ENCODE data around the gene NF2.

NF2 gene

GRCh38 chr22:29621761-29622526, 18.5 kb downstream of the NF2 start:
- peaks cover 28% of the 10 kb centered on the region for H3K4me1 ChIP-seq (ENCODE audit: control insufficient read depth, insufficient read depth, low read length, poor library complexity, severe bottlenecking)
- H3K9me3 ChIP-seq (ENCODE audit: control insufficient read depth, low read length), result no peaks in the 10 kb centered on the region
- 91 to 97% methylated on average over 2 to 4 of the region's 5 CpGs for WGBS, 2 experiments (ENCODE audit: insufficient coverage in 2 of 2)
- H3K27ac ChIP-seq (ENCODE audit: low read depth, low read length, severe bottlenecking), result peak overlapping the region; percentile 55
- H3K36me3 ChIP-seq (ENCODE audit: control insufficient read depth, insufficient read depth, low read length), result no peaks in the 10 kb centered on the region
- no peak overlapping the region for H3K4me3 ChIP-seq (ENCODE audit: extremely low read depth, insufficient read depth, low read length, poor library complexity, severe bottlenecking)

- peaks cover 23% of the 10 kb centered on the region for H3K4me1 ChIP-seq (ENCODE audit: control insufficient read depth, insufficient read depth, low read length, poor library complexity, severe bottlenecking)
- 84 to 87% methylated on average over 6 of the region's 6 CpGs for WGBS, 2 experiments (ENCODE audit: insufficient coverage in 2 of 2)
- no peaks in the 10 kb centered on the region for H3K36me3 ChIP-seq (ENCODE audit: control insufficient read depth, insufficient read depth, low read length)
- no peak overlapping the region for H3K4me3 ChIP-seq (ENCODE audit: extremely low read depth, insufficient read depth, low read length, poor library complexity, severe bottlenecking)
- no peaks in the 10 kb centered on the region for H3K9me3 ChIP-seq (ENCODE audit: control insufficient read depth, low read length)
- H3K27ac ChIP-seq (ENCODE audit: low read depth, low read length, severe bottlenecking), result no peak overlapping the region
Observed at GRCh38 chr22:29623059-29623458, 19.6 kb downstream of the NF2 start.

GRCh38 chr22:29623553-29624169, 20.2 kb downstream of the NF2 start:
- no peaks in the 10 kb centered on the region for H3K36me3 ChIP-seq (ENCODE audit: control insufficient read depth, insufficient read depth, low read length)
- no peak overlapping the region for H3K4me3 ChIP-seq (ENCODE audit: extremely low read depth, insufficient read depth, low read length, poor library complexity, severe bottlenecking)
- WGBS, 2 experiments (ENCODE audit: insufficient coverage in 2 of 2), result 70 to 93% methylated on average over 2 to 6 of the region's 6 CpGs
- peaks cover 17% of the 10 kb centered on the region for H3K4me1 ChIP-seq (ENCODE audit: control insufficient read depth, insufficient read depth, low read length, poor library complexity, severe bottlenecking)
- H3K27ac ChIP-seq (ENCODE audit: low read depth, low read length, severe bottlenecking), result peak overlapping the region; percentile 45
- H3K9me3 ChIP-seq (ENCODE audit: control insufficient read depth, low read length), result no peaks in the 10 kb centered on the region

GRCh38 chr22:29625090-29625825, 21.8 kb downstream of the NF2 start:
- Histone ChIP-seq H3K27ac (ENCODE audit: low read depth, low read length, severe bottlenecking) (no peak overlapping the region), H3K9me3 (ENCODE audit: control insufficient read depth, low read length) (no peaks in the 10 kb centered on the region), H3K4me1 (ENCODE audit: control insufficient read depth, insufficient read depth, low read length, poor library complexity, severe bottlenecking) (peaks cover 16% of the 10 kb centered on the region), H3K4me3 (ENCODE audit: extremely low read depth, insufficient read depth, low read length, poor library complexity, severe bottlenecking) (no peak overlapping the region), H3K36me3 (ENCODE audit: control insufficient read depth, insufficient read depth, low read length) (no peaks in the 10 kb centered on the region)
- 86 to 98% methylated on average over 5 to 8 of the region's 12 CpGs for whole genome bisulfite sequencing, 2 experiments (ENCODE audit: insufficient coverage in 2 of 2)

GRCh38 chr22:29626497-29627195, 23.2 kb downstream of the NF2 start:
- H3K36me3 ChIP-seq (ENCODE audit: control insufficient read depth, insufficient read depth, low read length), result no peaks in the 10 kb centered on the region
- H3K4me1 ChIP-seq (ENCODE audit: control insufficient read depth, insufficient read depth, low read length, poor library complexity, severe bottlenecking), result peaks cover 16% of the 10 kb centered on the region
- no peaks in the 10 kb centered on the region for H3K9me3 ChIP-seq (ENCODE audit: control insufficient read depth, low read length)
- H3K27ac ChIP-seq (ENCODE audit: low read depth, low read length, severe bottlenecking), result no peak overlapping the region
- WGBS, 2 experiments (ENCODE audit: insufficient coverage in 2 of 2), result 89 to 93% methylated on average over 1 of the region's 3 CpGs
- no peak overlapping the region for H3K4me3 ChIP-seq (ENCODE audit: extremely low read depth, insufficient read depth, low read length, poor library complexity, severe bottlenecking)

- Histone ChIP-seq H3K9me3 (ENCODE audit: control insufficient read depth, low read length) (no peaks in the 10 kb centered on the region), H3K27ac (ENCODE audit: low read depth, low read length, severe bottlenecking) (no peak overlapping the region), H3K4me3 (ENCODE audit: extremely low read depth, insufficient read depth, low read length, poor library complexity, severe bottlenecking) (no peak overlapping the region), H3K4me1 (ENCODE audit: control insufficient read depth, insufficient read depth, low read length, poor library complexity, severe bottlenecking) (peaks cover 10% of the 10 kb centered on the region), H3K36me3 (ENCODE audit: control insufficient read depth, insufficient read depth, low read length) (no peaks in the 10 kb centered on the region)
- WGBS, 2 experiments (ENCODE audit: insufficient coverage in 2 of 2), result 79 to 83% methylated on average over 3 of the region's 3 CpGs
Observed at GRCh38 chr22:29627196-29627535, 23.7 kb downstream of the NF2 start.

- WGBS, 2 experiments (ENCODE audit: insufficient coverage in 2 of 2), result 92 to 99% methylated on average over 4 to 7 of the region's 10 CpGs
Observed at GRCh38 chr22:29628996-29629902, 25.8 kb downstream of the NF2 start.

GRCh38 chr22:29629903-29630516, 26.6 kb downstream of the NF2 start:
- 83 to 100% methylated on average over 1 of the region's 2 CpGs for WGBS, 2 experiments (ENCODE audit: insufficient coverage in 2 of 2)

More at GRCh38 chr22:29628996-29629902, 25.8 kb downstream of the NF2 start:
- Histone ChIP-seq H3K27ac (ENCODE audit: low read depth, low read length, severe bottlenecking) (no peak overlapping the region), H3K4me1 (ENCODE audit: control insufficient read depth, insufficient read depth, low read length, poor library complexity, severe bottlenecking) (no peaks in the 10 kb centered on the region), H3K4me3 (ENCODE audit: extremely low read depth, insufficient read depth, low read length, poor library complexity, severe bottlenecking) (no peak overlapping the region), H3K9me3 (ENCODE audit: control insufficient read depth, low read length) (no peaks in the 10 kb centered on the region), H3K36me3 (ENCODE audit: control insufficient read depth, insufficient read depth, low read length) (no peaks in the 10 kb centered on the region)

GRCh38 chr22:29630987-29631386, 27.6 kb downstream of the NF2 start:
- H3K4me3 ChIP-seq (ENCODE audit: extremely low read depth, insufficient read depth, low read length, poor library complexity, severe bottlenecking), result no peak overlapping the region
- no peaks in the 10 kb centered on the region for H3K4me1 ChIP-seq (ENCODE audit: control insufficient read depth, insufficient read depth, low read length, poor library complexity, severe bottlenecking)
- H3K27ac ChIP-seq (ENCODE audit: low read depth, low read length, severe bottlenecking), result no peak overlapping the region
- WGBS, 2 experiments (ENCODE audit: insufficient coverage in 2 of 2), result 89 to 97% methylated on average over 5 to 6 of the region's 6 CpGs
- H3K9me3 ChIP-seq (ENCODE audit: control insufficient read depth, low read length), result no peaks in the 10 kb centered on the region
- H3K36me3 ChIP-seq (ENCODE audit: control insufficient read depth, insufficient read depth, low read length), result no peaks in the 10 kb centered on the region

More at GRCh38 chr22:29629903-29630516, 26.6 kb downstream of the NF2 start:
- Histone ChIP-seq H3K4me1 (ENCODE audit: control insufficient read depth, insufficient read depth, low read length, poor library complexity, severe bottlenecking) (no peaks in the 10 kb centered on the region), H3K27ac (ENCODE audit: low read depth, low read length, severe bottlenecking) (no peak overlapping the region), H3K9me3 (ENCODE audit: control insufficient read depth, low read length) (no peaks in the 10 kb centered on the region), H3K4me3 (ENCODE audit: extremely low read depth, insufficient read depth, low read length, poor library complexity, severe bottlenecking) (no peak overlapping the region), H3K36me3 (ENCODE audit: control insufficient read depth, insufficient read depth, low read length) (no peaks in the 10 kb centered on the region)

Data from mesodermal cell (in vitro differentiated cells).